HG02852 (cell line): ENCODE results near the gene DCUN1D3.
"Not testable (repeated sequence)": the region's sequence is repeated elsewhere in the genome, so short reads cannot be mapped to it uniquely, and the experiment has no call there.

Source experiments
- ATAC-seq: cut with Tn5 transposase; IDR thresholded peaks from one replicate; pipeline ENCODE4 v1.9.1; 2021; ENCODE audit warnings: mild to moderate bottlenecking, moderate library complexity; ENCODE audit not compliant: unreplicated experiment

The DCUN1D3 gene

GRCh38 chr16:20866145-20866772 is 33.9 kb downstream of the DCUN1D3 start:
- ATAC-seq = no peak

GRCh38 chr16:20865420-20866131 is 34.6 kb downstream of the DCUN1D3 start:
- ATAC-seq = no peak

GRCh38 chr16:20864376-20864775 is 35.8 kb downstream of the DCUN1D3 start:
- not testable (repeated sequence) for ATAC-seq

GRCh38 chr16:20862162-20862960 is 37.8 kb downstream of the DCUN1D3 start:
- ATAC-seq = no peak

- not testable (repeated sequence) for ATAC-seq
Measured at GRCh38 chr16:20860995-20861394, 39.2 kb downstream of the DCUN1D3 start.

GRCh38 chr16:20860361-20860760 is 39.8 kb downstream of the DCUN1D3 start:
- no peak for ATAC-seq

DNA sequence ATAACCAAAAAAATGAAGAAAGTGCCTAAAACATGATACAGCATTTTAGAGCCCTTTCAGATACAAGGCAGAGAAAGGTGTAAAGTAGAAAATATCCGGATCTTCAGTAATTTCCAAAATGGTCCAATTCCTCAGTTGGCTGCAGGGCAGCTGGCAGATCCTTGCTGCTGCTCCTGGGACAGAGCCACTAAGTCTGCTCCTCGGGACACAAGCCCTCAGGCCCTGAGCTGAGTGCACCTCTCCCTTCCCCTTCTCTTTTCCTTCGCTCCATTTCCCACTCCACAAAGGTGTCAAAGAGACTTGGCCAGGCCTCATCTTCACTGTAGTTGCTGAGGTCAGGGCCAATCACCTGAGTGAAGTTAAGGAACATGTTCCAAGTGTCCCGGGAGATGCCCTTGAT is 40.5 kb downstream of the DCUN1D3 start:
- no peak for ATAC-seq

- no peak for ATAC-seq
Measured at GRCh38 chr16:20859229-20859628, 40.9 kb downstream of the DCUN1D3 start.

DNA sequence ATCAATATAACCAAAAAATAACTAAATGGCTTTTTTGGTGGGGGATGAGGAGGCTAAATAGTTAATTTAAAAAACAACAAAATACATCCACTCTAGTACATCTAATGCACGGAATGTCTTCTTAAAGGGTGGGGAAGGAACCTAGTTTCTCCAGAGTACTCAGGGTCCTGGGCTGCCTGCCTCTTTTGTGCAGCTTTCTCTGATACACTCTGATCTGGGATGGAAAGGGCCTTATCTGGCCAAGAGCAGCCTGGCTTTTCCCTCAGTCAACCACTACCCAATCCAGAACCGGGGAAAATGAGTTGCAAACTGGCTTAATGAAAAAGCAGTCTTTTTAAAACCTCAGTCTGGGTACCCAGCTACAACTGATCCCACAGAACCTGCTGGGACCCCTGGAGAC is 42.9 kb downstream of the DCUN1D3 start:
- ATAC-seq = no peak

DNA sequence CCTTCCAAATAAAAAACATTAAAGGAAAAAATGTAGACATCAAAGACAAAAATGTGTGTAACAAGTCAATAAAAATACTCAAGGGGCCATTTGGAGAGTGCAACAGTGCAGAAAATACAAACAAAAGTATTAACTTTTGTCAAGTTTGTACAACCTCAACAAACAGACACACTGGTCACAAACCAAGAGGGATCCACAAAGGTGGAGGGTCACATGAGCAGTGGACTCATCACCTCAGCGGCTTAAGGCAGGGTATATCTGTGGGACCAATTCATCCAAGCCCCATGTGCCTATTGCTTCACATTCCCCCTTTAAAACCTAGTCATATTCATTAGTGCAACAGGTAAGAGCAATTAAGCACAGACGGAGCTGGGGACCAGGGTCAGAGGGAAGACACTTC is 45.2 kb downstream of the DCUN1D3 start:
- ATAC-seq = no peak

GRCh38 chr16:20853981-20854620 is 46.1 kb downstream of the DCUN1D3 start:
- no peak for ATAC-seq

GRCh38 chr16:20853143-20853542 is 47.0 kb downstream of the DCUN1D3 start:
- ATAC-seq = no peak

DNA sequence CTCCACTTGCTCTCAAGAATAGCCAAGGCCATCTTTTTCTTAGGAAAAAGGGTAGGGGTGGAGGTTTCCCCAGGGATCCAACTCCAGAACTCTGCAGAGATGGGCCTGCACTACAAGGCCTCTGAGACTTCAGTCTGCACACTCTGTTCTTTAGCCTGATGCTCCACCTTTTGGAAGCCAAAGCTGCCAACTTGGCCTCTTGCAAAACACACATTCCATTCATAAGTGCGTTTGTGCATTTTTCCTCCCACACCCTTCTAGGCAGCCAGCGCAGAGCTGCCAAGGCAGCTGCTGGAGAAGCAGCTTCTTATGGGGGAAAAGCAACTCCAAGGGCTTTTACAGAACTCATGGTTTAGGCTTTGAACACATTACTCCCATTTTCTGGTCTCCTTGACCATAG is 48.6 kb downstream of the DCUN1D3 start:
- ATAC-seq = no peak

- ATAC-seq = no peak
Measured at GRCh38 chr16:20850981-20851380, 49.2 kb downstream of the DCUN1D3 start.

DNA sequence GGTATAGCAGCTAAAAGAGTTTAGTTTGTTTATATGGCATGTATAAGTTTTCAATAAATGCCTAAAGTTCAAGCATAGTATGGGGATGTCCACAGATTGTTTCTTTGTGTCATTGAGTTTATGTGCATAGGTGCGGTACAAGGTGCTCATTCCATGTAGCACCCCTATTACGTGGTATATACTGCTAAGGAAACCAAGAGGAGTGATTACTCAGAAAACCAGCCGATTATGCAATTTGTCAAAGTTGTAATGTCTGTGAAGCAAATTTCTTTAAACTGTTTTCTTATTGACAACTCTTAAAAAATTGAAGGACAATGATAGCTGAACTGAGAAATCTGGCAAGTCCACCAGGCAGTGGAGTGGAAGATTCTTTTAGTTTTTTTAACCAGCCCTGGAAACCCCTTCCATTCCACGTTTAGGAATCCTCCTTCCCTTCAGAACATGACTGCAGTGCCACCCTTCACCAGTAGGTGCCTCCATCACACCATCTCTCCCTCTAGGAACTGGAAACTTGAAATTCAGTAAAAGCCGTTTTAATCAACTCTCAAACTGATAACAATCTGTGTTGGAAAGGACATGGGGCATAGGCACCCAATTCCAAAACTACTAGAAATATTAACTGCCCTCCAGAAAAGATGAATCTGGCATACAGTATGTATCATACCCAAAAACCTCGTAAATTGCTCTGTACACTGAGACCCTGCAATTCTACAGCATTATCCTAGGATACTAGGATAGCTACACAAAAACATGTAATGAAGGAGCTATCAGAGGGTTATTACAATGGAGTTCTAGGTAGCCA is 50.4 kb downstream of the DCUN1D3 start:
- ATAC-seq = no peak

DNA sequence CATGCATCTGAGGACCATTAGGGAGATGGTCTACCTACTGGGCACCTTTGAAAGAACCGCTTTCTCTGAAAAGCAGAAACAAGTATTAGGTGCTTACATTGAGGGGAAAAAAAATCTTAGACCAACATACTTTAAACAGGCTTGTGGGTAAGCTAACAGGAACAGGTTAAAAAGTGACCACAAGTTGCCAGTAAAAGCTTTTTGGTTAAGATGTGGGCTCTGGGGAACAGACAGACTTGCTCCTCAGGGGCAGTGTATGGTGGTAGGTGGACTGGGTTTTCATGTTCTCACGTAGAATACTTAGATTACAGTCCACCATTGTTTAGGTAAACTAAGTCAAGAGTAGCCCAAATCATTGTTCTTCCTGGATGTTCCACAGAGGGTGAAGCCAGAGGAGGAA is 52.6 kb downstream of the DCUN1D3 start:
- ATAC-seq = no peak

GRCh38 chr16:20846551-20846950 is 53.6 kb downstream of the DCUN1D3 start:
- ATAC-seq = no peak

GRCh38 chr16:20846030-20846429 is 54.1 kb downstream of the DCUN1D3 start:
- ATAC-seq = no peak

DNA sequence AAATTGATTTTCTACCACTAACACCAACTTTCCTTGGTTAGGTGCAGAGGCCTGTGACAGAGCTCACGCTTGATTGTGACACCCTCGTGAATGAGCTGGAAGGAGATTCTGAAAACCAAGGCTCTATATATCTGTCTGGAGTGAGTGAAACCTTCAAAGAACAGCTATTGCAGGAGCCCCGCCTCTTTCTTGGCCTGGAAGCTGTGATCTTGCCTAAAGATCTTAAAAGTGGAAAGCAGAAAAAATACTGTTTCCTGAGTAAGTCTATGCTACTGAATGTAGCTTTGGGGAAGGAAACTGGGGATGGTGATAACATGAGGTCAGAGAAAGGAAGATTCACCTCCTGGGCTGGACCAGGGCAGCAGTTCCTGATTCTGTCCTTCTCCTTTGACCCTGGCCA is 55.6 kb downstream of the DCUN1D3 start:
- no peak for ATAC-seq

DNA sequence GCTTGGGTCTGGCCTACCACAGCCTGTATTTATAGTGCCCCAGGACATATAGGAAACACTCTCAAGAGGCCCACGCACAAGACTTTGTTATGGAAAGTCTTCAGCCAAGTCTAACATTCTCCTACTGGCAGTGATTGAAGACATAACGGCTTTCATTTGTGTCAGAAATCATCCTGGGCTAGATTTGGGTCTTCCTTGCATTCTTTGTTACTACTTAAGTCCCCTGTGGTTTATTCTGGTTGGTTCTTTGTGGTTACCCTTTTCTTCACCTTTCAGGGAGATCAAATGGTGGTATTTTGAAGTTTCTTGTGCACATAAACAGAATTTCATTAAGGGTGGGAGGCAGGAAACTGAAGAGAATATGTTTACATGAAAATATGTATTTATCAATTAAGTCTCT is 56.1 kb downstream of the DCUN1D3 start:
- ATAC-seq = no peak

DNA sequence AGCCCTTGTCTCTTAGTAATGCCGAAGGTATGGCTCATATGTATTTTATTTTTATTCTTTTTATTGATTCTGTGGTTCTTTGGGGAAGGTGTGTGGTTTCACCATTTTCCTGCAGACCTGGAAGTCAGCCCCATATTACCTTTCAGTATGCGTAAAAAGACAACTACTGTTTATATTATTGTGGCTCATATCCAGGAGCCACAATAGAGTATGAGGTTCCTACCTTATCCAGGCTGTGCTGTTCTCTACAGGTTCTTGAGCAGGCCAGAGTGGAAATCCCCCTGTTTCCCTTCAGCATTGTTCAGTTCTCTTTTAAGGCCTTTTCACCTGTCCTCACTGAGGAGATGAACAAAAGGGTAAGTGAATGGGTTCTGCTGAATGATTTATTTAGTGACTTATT is 60.7 kb downstream of the DCUN1D3 start:
- ATAC-seq = no peak
